HEK293 (cell line): Measurements from ENCODE around the gene DPF3.

Experiments
- CTCF ChIP-seq: fragments of 450-650 bp; formaldehyde crosslinking; IDR thresholded peaks from 2 replicates; pipeline ENCODE4 v1.5.1; 2016; ENCODE audit warnings: missing biosample characterization, missing genetic modification characterization
- SP2 ChIP-seq: fragments of 450-650 bp; formaldehyde crosslinking; IDR thresholded peaks from 2 replicates; pipeline ENCODE4 v1.5.1; 2016; ENCODE audit warnings: missing biosample characterization, missing genetic modification characterization
- ZNF121 ChIP-seq: fragments of 450-650 bp; formaldehyde crosslinking; IDR thresholded peaks from 2 replicates; pipeline ENCODE4 v1.5.1; 2016; ENCODE audit warnings: missing biosample characterization, missing genetic modification characterization
- ZNF155 ChIP-seq: fragments of 450-650 bp; formaldehyde crosslinking; IDR thresholded peaks from 2 replicates; pipeline ENCODE4 v1.5.1; 2016; ENCODE audit warnings: missing biosample characterization, missing genetic modification characterization
- ZNF169 ChIP-seq: fragments of 450-650 bp; formaldehyde crosslinking; IDR thresholded peaks from 2 replicates; pipeline ENCODE4 v1.5.1; 2016; ENCODE audit warnings: missing biosample characterization, missing genetic modification characterization
- ZNF175 ChIP-seq: fragments of 450-650 bp; formaldehyde crosslinking; IDR thresholded peaks from 2 replicates; pipeline ENCODE4 v1.5.1; 2016; ENCODE audit warnings: missing biosample characterization, missing genetic modification characterization
- ZNF580 ChIP-seq: fragments of 450-650 bp; formaldehyde crosslinking; IDR thresholded peaks from 2 replicates; pipeline ENCODE4 v1.5.1; 2016; ENCODE audit warnings: missing biosample characterization, missing genetic modification characterization
- TF ChIP-seq, protein P1 (sequence below): fragments of 450-650 bp; formaldehyde crosslinking; IDR thresholded peaks from 2 replicates; pipeline ENCODE4 v1.5.1; 2016; ENCODE audit warnings: missing biosample characterization, missing genetic modification characterization

DNA sequence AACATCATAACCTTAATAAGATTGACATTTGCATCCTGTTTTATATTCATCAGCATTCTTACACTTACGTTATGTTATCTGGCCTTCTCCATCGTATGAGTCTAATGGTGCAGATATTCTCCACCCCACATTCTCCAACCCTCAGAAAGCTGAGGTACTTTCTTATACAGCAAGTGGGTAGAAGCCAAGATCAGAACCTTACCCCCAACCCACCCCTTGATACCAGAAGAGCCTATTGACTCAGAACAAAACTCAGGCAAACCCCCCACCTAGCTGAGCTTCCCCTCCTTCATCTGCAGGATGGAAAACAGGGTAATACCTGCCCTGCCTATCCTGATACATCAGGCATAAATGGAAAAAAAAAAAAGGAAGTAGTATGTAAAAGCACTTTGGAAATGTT lies 77.6 kb downstream of the DPF3 start:
- no peak for TF ChIP-seq CTCF (tag by site-specific recombination)
- no peak for TF ChIP-seq ZNF169 (tag by site-specific recombination)
- TF ChIP-seq ZNF121, result no peak
- TF ChIP-seq ZNF175, result no peak
- TF ChIP-seq, protein P1, sequence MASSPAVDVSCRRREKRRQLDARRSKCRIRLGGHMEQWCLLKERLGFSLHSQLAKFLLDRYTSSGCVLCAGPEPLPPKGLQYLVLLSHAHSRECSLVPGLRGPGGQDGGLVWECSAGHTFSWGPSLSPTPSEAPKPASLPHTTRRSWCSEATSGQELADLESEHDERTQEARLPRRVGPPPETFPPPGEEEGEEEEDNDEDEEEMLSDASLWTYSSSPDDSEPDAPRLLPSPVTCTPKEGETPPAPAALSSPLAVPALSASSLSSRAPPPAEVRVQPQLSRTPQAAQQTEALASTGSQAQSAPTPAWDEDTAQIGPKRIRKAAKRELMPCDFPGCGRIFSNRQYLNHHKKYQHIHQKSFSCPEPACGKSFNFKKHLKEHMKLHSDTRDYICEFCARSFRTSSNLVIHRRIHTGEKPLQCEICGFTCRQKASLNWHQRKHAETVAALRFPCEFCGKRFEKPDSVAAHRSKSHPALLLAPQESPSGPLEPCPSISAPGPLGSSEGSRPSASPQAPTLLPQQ (tag by site-specific recombination), result no peak
- no peak for TF ChIP-seq ZNF155 (tag by site-specific recombination)
- TF ChIP-seq ZNF580 (tag by site-specific recombination), result no peak
- TF ChIP-seq SP2 (tag by site-specific recombination), result no peak
